Prostate gland (tissue), 2 donors: ENCODE results near the gene FOXE3. TPM values are rescaled to one million over a fixed set of nuclear protein-coding genes. Genes with fewer than 3 reads are reported as not detected.

ENCODE experiments used
- DNase-seq: peaks from one replicate; pipeline ENCODE4 v3.0.0-alpha.2; 2019; ENCODE audit warnings: low spot score
- H3K27ac ChIP-seq, 2 donors: fragments of 200-600 bp; sonication (generic); 2 replicates each; pipeline ENCODE4 v1.5.1; 2017 to 2019
- H3K27me3 ChIP-seq: fragments of 200-600 bp; sonication (generic); replicated peaks from 2 replicates; pipeline ENCODE4 v1.5.1; 2019; ENCODE audit not compliant: insufficient read depth
- H3K36me3 ChIP-seq, 2 donors: fragments of 200-600 bp; sonication (generic); 1 replicate in 1 of 2; 2 replicates in 1 of 2; pipeline versions ENCODE4 v1.5.1 to v1.8.1; 2017 to 2019
- H3K4me1 ChIP-seq: fragments of 200-600 bp; sonication (generic); replicated peaks from 2 replicates; pipeline ENCODE4 v1.5.1; 2019
- H3K4me3 ChIP-seq, 2 donors: fragments of 200-600 bp; sonication (generic); 2 replicates each; pipeline ENCODE4 v1.5.1; 2017 to 2019
- H3K9me3 ChIP-seq: fragments of 200-600 bp; sonication (generic); 2 replicates; pipeline ENCODE4 v1.5.1; 2017
- POLR2A ChIP-seq: fragments of 450-650 bp; IDR thresholded peaks from one replicate; pipeline ENCODE4 v1.6.1; 2016; ENCODE audit warnings: antibody characterized with exemption, mild to moderate bottlenecking
- POLR2AphosphoS5 ChIP-seq: sonication (generic); formaldehyde crosslinking; IDR thresholded peaks from one replicate; pipeline ENCODE4 v1.6.1; 2017; ENCODE audit warnings: antibody characterized with exemption
- WGBS: methylation state at CpG from one replicate; pipeline ENCODE4 v1.1.5; 2018; 5-methylcytosine and 5-hydroxymethylcytosine counted together
- intact Hi-C: fragments of 100-400 bp; cut with DNase I; formaldehyde crosslinking; loops from one replicate; pipeline ENCODE4 v1.14.2; 2022
- total RNA-seq, 2 donors: library from RNA; depleted of rRNA; stranded (reverse); fragments of >200 nt; gene quantifications; one replicate each; pipeline ENCODE4 v1.1.0, GENCODE V29; 2016
- TF ChIP-seq, protein P1 (sequence below), 4 experiments: fragments of 200-600 bp in 2 of 4; fragments of 450-650 bp in 2 of 4; sonication (generic) in 2 of 4; IDR thresholded peaks; 1 replicate in 3 of 4; 2 replicates in 1 of 4; pipeline ENCODE4 v1.5.1; 2016 to 2019; ENCODE audit warnings: antibody characterized with exemption in 4 of 4, mild to moderate bottlenecking in 2 of 4, moderate library complexity in 2 of 4

Gene FOXE3
- total RNA-seq, 2 donors from 2014 or later: 0.28 TPM; not detected in 1

DNA sequence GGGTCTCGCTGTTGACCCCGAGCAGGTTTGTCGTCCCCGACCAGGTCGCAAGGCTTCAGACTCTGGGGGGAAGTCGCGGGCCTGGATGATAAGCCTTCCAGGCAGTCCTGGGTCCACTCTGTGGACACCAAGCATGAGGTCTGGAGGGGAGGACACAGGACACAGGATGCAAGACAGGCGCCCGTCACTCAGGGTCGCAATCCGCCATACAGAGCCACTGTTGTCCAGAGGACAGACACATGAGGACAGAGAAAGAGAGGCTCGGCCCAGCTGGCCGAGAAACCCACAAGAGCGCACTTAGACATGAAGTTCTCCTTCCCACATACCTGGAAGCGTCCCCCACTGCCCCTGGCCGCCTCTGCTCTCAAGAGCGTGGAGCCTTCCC is 16.9 kb downstream of the FOXE3 start:
- WGBS: 49% methylated on average over 17 of the region's 17 CpGs
- intact Hi-C loops: loop anchor here (5.0 kb wide), 1 partner anchor 294 kb away; no protein-coding TSS in a partner anchor
- no peaks in the 10 kb centered on the region for H3K4me1 ChIP-seq
- no peak overlapping the region for H3K4me3 ChIP-seq
- H3K9me3 ChIP-seq: no peaks in the 10 kb centered on the region
- DNase-seq: no peak
- no peak overlapping the region for H3K27ac ChIP-seq
- H3K27me3 ChIP-seq: peaks cover 23% of the 10 kb centered on the region
- TF ChIP-seq, protein P1, sequence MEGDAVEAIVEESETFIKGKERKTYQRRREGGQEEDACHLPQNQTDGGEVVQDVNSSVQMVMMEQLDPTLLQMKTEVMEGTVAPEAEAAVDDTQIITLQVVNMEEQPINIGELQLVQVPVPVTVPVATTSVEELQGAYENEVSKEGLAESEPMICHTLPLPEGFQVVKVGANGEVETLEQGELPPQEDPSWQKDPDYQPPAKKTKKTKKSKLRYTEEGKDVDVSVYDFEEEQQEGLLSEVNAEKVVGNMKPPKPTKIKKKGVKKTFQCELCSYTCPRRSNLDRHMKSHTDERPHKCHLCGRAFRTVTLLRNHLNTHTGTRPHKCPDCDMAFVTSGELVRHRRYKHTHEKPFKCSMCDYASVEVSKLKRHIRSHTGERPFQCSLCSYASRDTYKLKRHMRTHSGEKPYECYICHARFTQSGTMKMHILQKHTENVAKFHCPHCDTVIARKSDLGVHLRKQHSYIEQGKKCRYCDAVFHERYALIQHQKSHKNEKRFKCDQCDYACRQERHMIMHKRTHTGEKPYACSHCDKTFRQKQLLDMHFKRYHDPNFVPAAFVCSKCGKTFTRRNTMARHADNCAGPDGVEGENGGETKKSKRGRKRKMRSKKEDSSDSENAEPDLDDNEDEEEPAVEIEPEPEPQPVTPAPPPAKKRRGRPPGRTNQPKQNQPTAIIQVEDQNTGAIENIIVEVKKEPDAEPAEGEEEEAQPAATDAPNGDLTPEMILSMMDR (IDR thresholded peaks at IDR 0.05): no peak
- TF ChIP-seq POLR2A (no peak), POLR2AphosphoS5 (no peak)
- H3K36me3 ChIP-seq: no peaks in the 10 kb centered on the region

DNA sequence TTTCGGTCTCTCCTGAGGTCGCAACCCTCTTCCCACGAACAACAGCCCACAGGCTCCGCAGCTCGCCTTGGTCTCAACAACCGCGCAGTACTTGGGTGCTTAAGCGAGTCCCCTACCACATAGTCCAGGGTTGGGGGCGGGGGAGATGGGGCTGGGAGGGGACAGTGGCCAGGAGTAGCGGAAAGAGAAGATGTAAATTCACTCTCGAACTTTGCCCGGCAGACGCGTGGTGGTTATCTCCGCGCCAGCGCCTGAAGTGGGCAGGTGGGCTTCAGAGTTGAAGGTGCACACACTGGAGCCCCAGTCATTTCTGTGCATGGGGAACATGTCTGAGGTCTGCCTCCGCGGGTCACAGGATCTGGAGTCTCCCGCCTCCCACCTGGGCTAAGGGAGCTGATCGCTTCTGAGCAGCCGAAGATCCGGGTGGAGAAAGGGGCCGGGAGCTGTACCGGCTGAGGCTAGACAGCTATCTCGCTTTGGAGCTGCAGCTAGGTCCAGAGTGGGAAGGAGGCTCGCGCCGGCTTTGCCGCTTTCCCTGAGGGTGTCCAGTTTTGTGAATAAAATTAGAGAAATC is 17.5 kb downstream of the FOXE3 start:
- Histone ChIP-seq H3K36me3 (no peaks in the 10 kb centered on the region), H3K9me3 (no peaks in the 10 kb centered on the region), H3K4me3 (no peak overlapping the region), H3K4me1 (no peaks in the 10 kb centered on the region), H3K27ac (no peak overlapping the region), H3K27me3 (peaks cover 23% of the 10 kb centered on the region)
- TF ChIP-seq POLR2AphosphoS5: no peak
- TF ChIP-seq, protein P1 (IDR thresholded peaks at IDR 0.05): no peak
- no peak for TF ChIP-seq POLR2A
- no peak for DNase-seq
- intact Hi-C loops: loop anchor here (5.0 kb wide), 1 partner anchor 294 kb away; no protein-coding TSS in a partner anchor
- 28% methylated on average over 30 of the region's 30 CpGs for WGBS

DNA sequence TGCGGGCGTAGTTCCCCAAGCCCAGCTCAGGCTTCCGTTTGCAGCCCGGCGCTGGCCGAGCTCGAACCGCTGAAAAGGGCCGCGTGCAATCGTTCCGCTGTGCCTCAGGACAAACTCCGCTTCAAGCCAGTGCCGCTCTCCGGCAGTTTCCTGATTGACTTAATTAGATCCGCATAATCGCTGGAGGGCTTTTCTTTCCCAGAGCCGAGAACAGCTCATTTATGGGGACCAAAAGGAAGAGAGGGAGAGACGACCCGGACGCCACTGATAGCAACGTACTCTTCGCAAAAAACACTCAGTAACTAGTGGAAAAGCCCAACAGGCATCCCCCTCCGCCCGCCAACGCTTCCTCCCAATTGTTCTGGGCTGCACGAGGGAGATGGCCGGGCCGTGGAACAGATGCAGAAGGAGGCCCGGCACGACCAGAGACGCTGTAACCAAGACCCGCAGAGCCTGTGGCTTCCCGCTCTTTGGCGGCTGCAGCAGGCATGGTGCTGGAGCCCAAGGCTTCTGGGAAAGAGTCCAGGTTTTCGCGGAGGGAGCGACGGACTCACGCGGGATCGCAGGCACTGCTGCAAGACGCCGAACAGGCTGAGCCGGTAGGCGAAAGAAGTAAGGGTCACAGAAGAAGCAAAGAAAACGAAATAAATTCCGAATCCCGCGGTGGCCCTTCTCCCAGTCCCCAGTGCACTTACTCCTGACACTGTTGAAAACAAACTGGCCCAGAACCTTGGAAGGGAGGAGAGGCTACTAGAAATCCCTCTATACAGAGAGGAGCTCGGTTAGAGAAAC is 18.2 kb downstream of the FOXE3 start:
- Histone ChIP-seq H3K4me1 (no peaks in the 10 kb centered on the region), H3K27ac (no peak overlapping the region), H3K27me3 (peaks cover 29% of the 10 kb centered on the region), H3K9me3 (no peaks in the 10 kb centered on the region), H3K36me3 (no peaks in the 10 kb centered on the region), H3K4me3 (no peak overlapping the region)
- TF ChIP-seq POLR2AphosphoS5 (peak; percentile 77), POLR2A (no peak)
- TF ChIP-seq, protein P1 (IDR thresholded peaks at IDR 0.05): peak in 1 of 4 experiments; percentile 6
- intact Hi-C loops: loop anchor here (5.0 kb wide), 1 partner anchor 293 kb away; no protein-coding TSS in a partner anchor
- 11% methylated on average over 51 of the region's 51 CpGs for WGBS
- peak; percentile 74 for DNase-seq

DNA sequence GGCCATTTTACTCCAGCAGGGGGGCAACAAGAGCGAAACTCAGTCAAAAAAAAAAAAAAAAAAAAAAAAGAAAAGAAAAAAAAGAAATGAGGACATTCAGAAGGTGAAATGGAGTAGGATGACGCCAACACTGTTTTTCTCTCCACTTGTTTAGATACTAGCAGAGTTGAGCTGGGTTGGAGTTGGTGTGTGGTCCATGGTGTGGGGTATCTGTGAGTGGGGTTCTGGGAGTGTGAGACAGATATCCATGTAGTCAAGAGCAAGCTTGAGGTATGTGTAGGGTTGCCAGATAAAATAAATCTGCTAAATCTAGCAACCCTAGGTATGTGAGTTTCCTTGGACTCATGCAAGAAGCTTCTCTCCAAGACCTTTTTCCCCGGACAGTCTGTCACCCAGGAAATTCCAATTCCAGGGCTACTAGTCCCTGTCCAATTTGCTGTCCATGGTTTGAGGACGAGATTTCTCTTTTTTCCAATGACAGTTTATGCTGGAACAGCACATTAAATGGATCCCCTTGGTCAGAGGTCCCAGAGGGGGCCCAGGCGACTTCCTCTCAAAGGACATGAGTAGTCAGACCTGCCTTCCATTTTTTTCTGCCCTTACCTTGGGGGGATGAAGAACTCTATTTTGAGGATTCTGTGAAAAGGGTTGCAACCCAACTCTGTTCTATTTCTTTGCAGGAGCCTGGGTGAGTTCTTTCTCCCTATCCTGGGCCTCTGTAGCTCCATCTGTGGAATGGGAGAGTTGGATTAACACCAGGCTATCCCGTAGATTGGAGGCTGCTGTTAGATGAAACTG is 19.6 kb downstream of the FOXE3 start:
- no peaks in the 10 kb centered on the region for H3K4me1 ChIP-seq
- no peak overlapping the region for H3K27ac ChIP-seq
- peaks cover 35% of the 10 kb centered on the region for H3K27me3 ChIP-seq
- no peaks in the 10 kb centered on the region for H3K9me3 ChIP-seq
- no peak for TF ChIP-seq POLR2AphosphoS5
- TF ChIP-seq, protein P1 (IDR thresholded peaks at IDR 0.05): no peak
- intact Hi-C loops: loop anchor here (2.0 to 5.0 kb wide), 2 partner anchors 142 to 275 kb away; no protein-coding TSS in a partner anchor
- WGBS: 58% methylated on average over 6 of the region's 6 CpGs
- DNase-seq: no peak
- no peak overlapping the region for H3K4me3 ChIP-seq
- H3K36me3 ChIP-seq: no peaks in the 10 kb centered on the region
